Activated gamma-delta T cell treated with Interleukin-2 at 50 U/mL for 16 hours (primary cell): ENCODE results near the gene ATP1B3.
"Not testable (repeated sequence)": the region's sequence is repeated elsewhere in the genome, so short reads cannot be mapped to it uniquely, and the experiment has no call there.

Experiments
- DNase-seq: peaks from one replicate; pipeline ENCODE4 v3.0.0-alpha.2; 2020

Gene ATP1B3

GRCh38 chr3:141860766-141861513 lies 15.5 kb upstream of the ATP1B3 start:
- no peak for DNase-seq

GRCh38 chr3:141862279-141862816 lies 14.1 kb upstream of the ATP1B3 start:
- no peak for DNase-seq

- no peak for DNase-seq
Measured at GRCh38 chr3:141863491-141863890, 13.0 kb upstream of the ATP1B3 start.

- no peak for DNase-seq
Measured at GRCh38 chr3:141864281-141864970, 12.0 kb upstream of the ATP1B3 start.

- DNase-seq: no peak
Measured at GRCh38 chr3:141865101-141865500, 11.3 kb upstream of the ATP1B3 start.

GRCh38 chr3:141870091-141870687 lies 6.3 kb upstream of the ATP1B3 start:
- no peak for DNase-seq

- DNase-seq: peak; percentile 84
Measured at GRCh38 chr3:141875374-141875892, 1.0 kb upstream of the ATP1B3 start.

- no peak for DNase-seq
Measured at GRCh38 chr3:141875893-141876380, 506 bp upstream of the ATP1B3 start.

- peak; percentile 46 for DNase-seq
Measured at GRCh38 chr3:141876891-141877621, 613 bp downstream of the ATP1B3 start.

GRCh38 chr3:141877911-141878310 lies 1.5 kb downstream of the ATP1B3 start:
- no peak for DNase-seq

GRCh38 chr3:141878326-141878725 lies 1.9 kb downstream of the ATP1B3 start:
- DNase-seq: no peak

GRCh38 chr3:141878817-141879216 lies 2.4 kb downstream of the ATP1B3 start:
- DNase-seq: no peak

- DNase-seq: no peak
Measured at GRCh38 chr3:141881702-141882101, 5.3 kb downstream of the ATP1B3 start.

- no peak for DNase-seq
Measured at GRCh38 chr3:141887051-141887450, 10.6 kb downstream of the ATP1B3 start.

GRCh38 chr3:141888548-141888947 lies 12.1 kb downstream of the ATP1B3 start:
- not testable (repeated sequence) for DNase-seq

- DNase-seq: no peak
Measured at GRCh38 chr3:141894524-141895176, 18.2 kb downstream of the ATP1B3 start.

- no peak for DNase-seq
Measured at GRCh38 chr3:141895731-141896130, 19.3 kb downstream of the ATP1B3 start.

- no peak for DNase-seq
Measured at GRCh38 chr3:141898908-141899307, 22.5 kb downstream of the ATP1B3 start.

- DNase-seq: no peak
Measured at GRCh38 chr3:141900343-141900742, 23.9 kb downstream of the ATP1B3 start.

GRCh38 chr3:141901914-141902313 lies 25.5 kb downstream of the ATP1B3 start:
- no peak for DNase-seq

GRCh38 chr3:141904203-141904602 lies 27.8 kb downstream of the ATP1B3 start:
- no peak for DNase-seq

- no peak for DNase-seq
Measured at GRCh38 chr3:141905129-141905528, 28.7 kb downstream of the ATP1B3 start.
